PC-9 (cell line): Measurements from ENCODE around the gene CFAP74. TPM values are rescaled to one million over a fixed set of nuclear protein-coding genes. Genes with fewer than 3 reads are reported as not detected.

Experiments used
- BruUV-seq: library from RNA; stranded (reverse); fragments of 400-500 nt; replicated peaks from 2 replicates; lab custom pipeline; 2021; lab: Mats Ljungman, UMichigan
- CTCF ChIA-PET: fragments of 300-600 bp; sonication (Branson Sonifier 250); formaldehyde crosslinking; loops from one replicate; lab custom pipeline; 2022; ENCODE audit warnings: antibody characterized with exemption; lab: Charles Lee
- POLR2A ChIA-PET: fragments of 300-600 bp; sonication (Branson Sonifier 250); formaldehyde crosslinking; loops from one replicate; lab custom pipeline; 2022; ENCODE audit warnings: antibody characterized with exemption; ENCODE audit not compliant: unreplicated experiment; lab: Charles Lee
- DNase-seq, 2 experiments: peaks; one replicate each; pipeline versions ENCODE4 v3.0.0 to v3.0.0-alpha.2; 2015 to 2022; ENCODE audit warnings: mixed read lengths in 1 of 2
- H2AFZ ChIP-seq: fragments of 200-600 bp; sonication (generic); 2 replicates; pipeline ENCODE4 v1.8.1; 2017; ENCODE audit warnings: antibody characterized with exemption
- H3F3A ChIP-seq: fragments of 200-600 bp; sonication (generic); 2 replicates; pipeline ENCODE4 v1.8.1; 2017; ENCODE audit warnings: antibody characterized with exemption, mild to moderate bottlenecking, low read depth; ENCODE audit not compliant: insufficient read depth
- H3K27ac ChIP-seq: fragments of 200-600 bp; sonication (generic); 2 replicates; pipeline ENCODE4 v1.6.1; 2016; ENCODE audit warnings: mixed run types
- H3K27me3 ChIP-seq: fragments of 200-600 bp; sonication (generic); 2 replicates; pipeline ENCODE4 v1.6.1; 2016; ENCODE audit warnings: low read depth, mixed run types; ENCODE audit not compliant: insufficient read depth
- H3K36me3 ChIP-seq: fragments of 200-600 bp; sonication (generic); 2 replicates; pipeline ENCODE4 v1.6.1; 2016; ENCODE audit warnings: low read depth, mixed run types
- H3K4me1 ChIP-seq: fragments of 200-600 bp; sonication (generic); replicated peaks from 2 replicates; pipeline ENCODE4 v1.6.1; 2016; ENCODE audit warnings: mixed run types; ENCODE audit not compliant: insufficient read depth
- H3K4me2 ChIP-seq: fragments of 200-600 bp; sonication (generic); 2 replicates; pipeline ENCODE4 v1.6.1; 2017; ENCODE audit warnings: mixed run types
- H3K4me3 ChIP-seq: fragments of 200-600 bp; sonication (generic); 2 replicates; pipeline ENCODE4 v1.6.1; 2016; ENCODE audit warnings: mixed run types
- H3K79me2 ChIP-seq: fragments of 200-600 bp; sonication (generic); 2 replicates; pipeline ENCODE4 v1.6.1; 2017; ENCODE audit warnings: low read depth, mixed run types
- H3K9me2 ChIP-seq: fragments of 200-600 bp; sonication (generic); 2 replicates; pipeline ENCODE4 v1.8.1; 2017; ENCODE audit warnings: mild to moderate bottlenecking; ENCODE audit not compliant: insufficient read depth
- H3K9me3 ChIP-seq: fragments of 200-600 bp; sonication (generic); 2 replicates; pipeline ENCODE4 v1.8.1; 2016; ENCODE audit warnings: low read depth; ENCODE audit not compliant: insufficient read depth
- H4K20me1 ChIP-seq: fragments of 200-600 bp; sonication (generic); 2 replicates; pipeline ENCODE4 v1.8.1; 2017; ENCODE audit not compliant: insufficient read depth
- EZH2 ChIP-seq: fragments of 200-600 bp; sonication (generic); IDR thresholded peaks from 2 replicates; pipeline ENCODE4 v1.8.0; 2017; ENCODE audit warnings: antibody characterized with exemption, low read depth
- intact Hi-C: fragments of 100-400 bp; cut with micrococcal nuclease; formaldehyde crosslinking; loops from one replicate; pipeline ENCODE4 v1.10.0; 2022; ENCODE audit not compliant: unreplicated experiment
- total RNA-seq: library from RNA; stranded (reverse); gene quantifications from 2 replicates; pipeline ENCODE4 v1.2.3, GENCODE V29; 2021
- TF ChIP-seq, protein P1 (sequence below): fragments of 200-600 bp; sonication (generic); conservative IDR thresholded peaks from 2 replicates; pipeline ENCODE4 v1.6.1; 2017; ENCODE audit warnings: mixed run types, antibody characterized with exemption, mild to moderate bottlenecking, moderate library complexity

CFAP74 gene
- total RNA-seq, 1 experiment from 2014 or later: 2.8 TPM

DNA sequence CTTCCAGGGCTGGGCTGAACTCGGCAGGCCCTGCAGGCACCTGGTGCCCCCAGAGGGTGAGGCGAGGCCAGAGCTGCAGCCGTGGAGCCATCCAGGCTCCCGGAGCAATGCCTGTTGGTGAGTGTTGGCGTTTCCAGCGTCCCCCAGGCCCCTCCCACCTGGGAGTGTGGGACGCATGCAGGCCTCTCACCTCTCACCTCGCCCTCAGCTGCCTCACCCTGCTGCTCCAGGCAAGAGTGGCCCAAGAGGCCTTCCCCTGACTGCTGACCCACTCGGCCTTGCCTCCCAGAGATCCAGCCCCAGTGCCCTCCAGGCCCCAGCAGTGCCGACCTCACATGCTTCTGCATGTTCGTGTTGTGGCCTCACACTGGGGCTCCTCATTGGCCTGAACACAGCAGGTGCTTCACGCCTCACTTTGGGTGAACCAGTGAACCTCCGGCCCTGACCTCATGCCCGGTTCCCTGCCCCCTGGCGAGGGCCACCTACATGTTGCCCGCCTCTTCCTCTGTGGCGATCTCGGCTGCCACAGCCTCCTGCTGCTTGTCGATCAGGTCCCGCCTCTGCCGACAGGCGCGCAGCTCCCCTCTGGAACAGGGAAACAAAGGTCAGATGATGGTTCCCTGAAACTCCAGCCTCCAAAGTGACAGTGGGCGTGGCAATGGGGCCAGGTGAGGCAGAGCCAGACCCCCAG is 17.0 kb downstream of the CFAP74 start:
- Histone ChIP-seq H3K4me2 (no peak overlapping the region), H3F3A (no peaks in the 10 kb centered on the region), H3K27me3 (peaks cover 35% of the 10 kb centered on the region), H3K36me3 (no peaks in the 10 kb centered on the region), H3K4me3 (no peak overlapping the region), H3K9me2 (no peaks in the 10 kb centered on the region), H3K9me3 (no peaks in the 10 kb centered on the region), H3K27ac (no peak overlapping the region), H3K79me2 (no peaks in the 10 kb centered on the region), H3K4me1 (no peaks in the 10 kb centered on the region), H4K20me1 (no peaks in the 10 kb centered on the region), H2AFZ (no peak overlapping the region)
- intact Hi-C loops: no loop called here
- POLR2A ChIA-PET: no interaction called here
- TF ChIP-seq, protein P1, sequence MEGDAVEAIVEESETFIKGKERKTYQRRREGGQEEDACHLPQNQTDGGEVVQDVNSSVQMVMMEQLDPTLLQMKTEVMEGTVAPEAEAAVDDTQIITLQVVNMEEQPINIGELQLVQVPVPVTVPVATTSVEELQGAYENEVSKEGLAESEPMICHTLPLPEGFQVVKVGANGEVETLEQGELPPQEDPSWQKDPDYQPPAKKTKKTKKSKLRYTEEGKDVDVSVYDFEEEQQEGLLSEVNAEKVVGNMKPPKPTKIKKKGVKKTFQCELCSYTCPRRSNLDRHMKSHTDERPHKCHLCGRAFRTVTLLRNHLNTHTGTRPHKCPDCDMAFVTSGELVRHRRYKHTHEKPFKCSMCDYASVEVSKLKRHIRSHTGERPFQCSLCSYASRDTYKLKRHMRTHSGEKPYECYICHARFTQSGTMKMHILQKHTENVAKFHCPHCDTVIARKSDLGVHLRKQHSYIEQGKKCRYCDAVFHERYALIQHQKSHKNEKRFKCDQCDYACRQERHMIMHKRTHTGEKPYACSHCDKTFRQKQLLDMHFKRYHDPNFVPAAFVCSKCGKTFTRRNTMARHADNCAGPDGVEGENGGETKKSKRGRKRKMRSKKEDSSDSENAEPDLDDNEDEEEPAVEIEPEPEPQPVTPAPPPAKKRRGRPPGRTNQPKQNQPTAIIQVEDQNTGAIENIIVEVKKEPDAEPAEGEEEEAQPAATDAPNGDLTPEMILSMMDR: no peak
- no peak for TF ChIP-seq EZH2
- DNase-seq: no peak
- CTCF ChIA-PET: interaction anchor here (0.5 kb wide), 1 partner anchor 1048 kb away, joined by 3 read pairs; no protein-coding TSS in a partner anchor
- BruUV-seq: no TSS peak

DNA sequence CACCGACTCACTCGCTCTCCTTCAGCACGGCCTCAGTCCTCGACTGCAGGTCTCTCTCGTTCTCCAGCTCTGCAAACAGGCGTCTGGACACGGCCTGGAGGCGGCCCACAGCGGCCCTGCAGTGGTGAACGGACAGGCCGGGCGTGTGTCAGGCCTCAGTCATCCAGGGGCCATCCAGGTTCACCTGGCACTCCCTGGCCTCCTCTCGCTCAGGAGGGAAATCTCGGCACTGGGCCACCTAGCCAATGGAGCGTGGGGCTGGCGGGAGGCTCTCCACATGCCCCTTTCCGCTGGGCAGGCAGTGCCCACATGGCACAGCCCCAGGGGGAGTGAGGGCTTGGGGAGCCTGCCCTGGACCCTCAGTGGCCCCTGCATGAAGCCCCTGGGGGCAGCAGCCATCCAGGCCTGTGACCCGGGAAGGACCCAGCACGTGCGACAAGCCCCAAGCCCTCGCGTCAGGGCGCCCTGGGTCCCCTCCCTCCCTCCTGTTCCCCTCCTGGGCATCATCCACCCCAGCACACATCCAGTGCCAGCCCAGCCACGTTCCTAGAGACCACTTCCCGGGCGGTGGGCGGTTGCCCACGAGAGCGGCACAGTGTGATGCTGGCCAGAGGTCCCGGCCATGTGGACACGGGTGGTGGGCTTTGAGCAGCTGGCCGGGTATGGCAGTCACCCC is 18.1 kb downstream of the CFAP74 start:
- Histone ChIP-seq H2AFZ (no peak overlapping the region), H3K4me1 (no peaks in the 10 kb centered on the region), H4K20me1 (no peaks in the 10 kb centered on the region), H3K27ac (no peak overlapping the region), H3K79me2 (no peaks in the 10 kb centered on the region), H3K36me3 (no peaks in the 10 kb centered on the region), H3K9me2 (no peaks in the 10 kb centered on the region), H3K27me3 (peaks cover 29% of the 10 kb centered on the region), H3K9me3 (no peaks in the 10 kb centered on the region), H3K4me2 (no peak overlapping the region), H3K4me3 (no peak overlapping the region), H3F3A (no peaks in the 10 kb centered on the region)
- DNase-seq: no peak
- POLR2A ChIA-PET: no interaction called here
- TF ChIP-seq, protein P1: no peak
- no peak for TF ChIP-seq EZH2
- no TSS peak for BruUV-seq
- CTCF ChIA-PET: no interaction called here
- intact Hi-C loops: no loop called here

DNA sequence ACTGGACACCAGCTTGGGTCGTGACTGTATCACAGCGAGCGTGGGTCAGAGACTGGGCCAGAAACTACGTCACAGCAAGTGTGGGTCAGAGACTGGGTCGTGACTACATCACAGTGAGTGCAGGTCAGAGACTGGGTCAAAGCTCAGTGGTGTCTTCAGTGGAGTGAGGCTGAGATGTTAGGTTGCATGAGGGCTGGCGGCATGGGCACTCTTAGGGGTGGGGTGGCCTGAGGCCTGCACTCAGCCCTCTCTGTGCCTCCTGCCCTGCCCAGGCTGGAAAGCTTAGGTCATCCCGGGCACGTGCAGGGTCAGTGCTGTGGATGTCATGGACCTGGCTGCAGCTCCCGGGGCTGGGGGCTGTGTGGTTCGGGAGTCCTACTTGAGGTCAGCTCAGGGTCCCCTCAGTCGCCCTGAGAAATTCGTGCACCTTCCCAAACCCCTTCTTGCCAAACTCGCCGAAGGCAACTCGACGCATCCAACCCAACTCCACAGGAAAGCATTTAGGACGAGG is 19.0 kb downstream of the CFAP74 start:
- BruUV-seq: no TSS peak
- Histone ChIP-seq H3K4me3 (no peak overlapping the region), H3K27ac (no peak overlapping the region), H3K4me2 (no peak overlapping the region), H3F3A (no peaks in the 10 kb centered on the region), H3K79me2 (no peaks in the 10 kb centered on the region), H3K36me3 (no peaks in the 10 kb centered on the region), H2AFZ (no peak overlapping the region), H3K4me1 (no peaks in the 10 kb centered on the region), H3K27me3 (peaks cover 22% of the 10 kb centered on the region), H4K20me1 (no peaks in the 10 kb centered on the region), H3K9me2 (no peaks in the 10 kb centered on the region), H3K9me3 (no peaks in the 10 kb centered on the region)
- DNase-seq: no peak
- CTCF ChIA-PET: no interaction called here
- no peak for TF ChIP-seq EZH2
- TF ChIP-seq, protein P1: no peak
- intact Hi-C loops: no loop called here
- POLR2A ChIA-PET: no interaction called here
